ENCODE results near the gene ZNF521.

- no peak for TF ChIP-seq JUND (IDR thresholded peaks at IDR 0.05)
- no peak for TF ChIP-seq MAX (IDR thresholded peaks at IDR 0.05)
- no peak for TF ChIP-seq CTCF (IDR thresholded peaks at IDR 0.05; ENCODE audit: low read depth, low read length, missing input control)
- TF ChIP-seq GABPA (IDR thresholded peaks at IDR 0.05 in 1 of 2, conservative IDR thresholded peaks at IDR 0.05 in 1 of 2) = no peak
- TF ChIP-seq TAF1 (conservative IDR thresholded peaks at IDR 0.05) = no peak
- TF ChIP-seq HNF4A (conservative IDR thresholded peaks at IDR 0.05) = no peak
- TF ChIP-seq RAD21 (IDR thresholded peaks at IDR 0.05) = no peak
- TF ChIP-seq FOXA1 (IDR thresholded peaks at IDR 0.05) = no peak
- no peak for TF ChIP-seq EGR1 (IDR thresholded peaks at IDR 0.05; ENCODE audit: low read depth in 2 of 2)
Observed at GRCh38 chr18:25210622-25211021, 141.3 kb downstream of the ZNF521 start.
